K562 (cell line): ENCODE data around the gene CAPZA1. TPM values are rescaled to one million over a fixed set of nuclear protein-coding genes. Genes with fewer than 3 reads are reported as not detected.
A peak's percentile ranks its signal among the peaks of the same experiment; 100 is the strongest.

ENCODE experiments used
- ATAC-seq: fragments of 200-7000 bp; cut with Tn5 transposase; 3 replicates; pipeline ENCODE4 v1.9.1; 2020; ENCODE audit warnings: moderate library complexity
- BruUV-seq: library from RNA; stranded (reverse); fragments of 400-500 nt; replicated peaks from 2 replicates; lab custom pipeline; 2021; lab: Mats Ljungman, UMichigan
- CTCF ChIA-PET: fragments of 300-600 bp; formaldehyde crosslinking; extraction: SDS; loops from one replicate; lab custom pipeline; 2021; ENCODE audit warnings: low intra/inter-chr PET ratio; lab: Yijun Ruan, JAX
- POLR2A ChIA-PET: fragments of 300-600, 350-650 bp; sonication (Branson Sonifier 250); formaldehyde crosslinking; extraction: SDS; loops from one replicate; lab custom pipeline; 2021; ENCODE audit warnings: antibody characterized with exemption, inconsistent platforms; lab: Yijun Ruan, JAX
- DNase-seq, 4 experiments: peaks; one replicate each; pipeline versions ENCODE4 v3.0.0 to v3.0.0-alpha.2; 2011 to 2018; ENCODE audit warnings: low spot score in 3 of 4, mixed read lengths in 3 of 4; ENCODE audit errors: extremely low read depth in 1 of 4
- FAIRE-seq: peaks from 2 replicates; lab custom pipeline; 2011; peaks lifted over from hg19 to GRCh38; lab: Jason Lieb, UNC
- H2AFZ ChIP-seq: 2 replicates; pipeline ENCODE4 v1.6.0; 2011; ENCODE audit warnings: low read depth, low read length, control low read depth, inconsistent platforms
- H3K27ac ChIP-seq: fragments of 200-600 bp; 3 replicates; pipeline ENCODE4 v1.8.0; 2011; ENCODE audit warnings: low read depth, mild to moderate bottlenecking, control low read depth, inconsistent platforms, low read length, moderate library complexity, mixed read lengths; ENCODE audit errors: extremely low read depth
- H3K27me3 ChIP-seq, 2 experiments: fragments of 300-600 bp in 1 of 2; 2 replicates in 1 of 2; 3 replicates in 1 of 2; pipeline versions ENCODE4 v1.6.0 to v1.8.0; 2011; ENCODE audit warnings: inconsistent platforms in 2 of 2, low read length in 2 of 2, mild to moderate bottlenecking in 1 of 2, mixed read lengths in 1 of 2, moderate library complexity in 1 of 2; ENCODE audit not compliant: control insufficient read depth in 2 of 2, insufficient read depth in 2 of 2
- H3K36me3 ChIP-seq: fragments of 300-600 bp; 3 replicates; pipeline ENCODE4 v1.8.0; 2011; ENCODE audit warnings: mild to moderate bottlenecking, low read length, inconsistent platforms; ENCODE audit not compliant: control insufficient read depth, insufficient read depth
- H3K4me1 ChIP-seq, 2 experiments: fragments of 200-600 bp in 1 of 2; replicated peaks in 1 of 2; 2 replicates in 1 of 2; 3 replicates in 1 of 2; pipeline versions ENCODE4 v1.5.1 to v1.8.0; 2011; ENCODE audit warnings: inconsistent platforms in 2 of 2, low read length in 2 of 2, mild to moderate bottlenecking in 1 of 2, mixed read lengths in 1 of 2, moderate library complexity in 1 of 2; ENCODE audit not compliant: control insufficient read depth in 2 of 2, insufficient read depth in 2 of 2
- H3K4me2 ChIP-seq: 2 replicates; pipeline ENCODE4 v1.6.1; 2011; ENCODE audit warnings: low read length, control low read depth, inconsistent platforms, mixed read lengths; ENCODE audit not compliant: insufficient read depth
- H3K4me3 ChIP-seq: fragments of 200-600 bp; sonication (generic), shearing (Covaris generic); 2 replicates; pipeline ENCODE4 v1.5.1; 2016; ENCODE audit warnings: control low read depth, inconsistent platforms
- H3K79me2 ChIP-seq: fragments of 200-600 bp; 3 replicates; pipeline ENCODE4 v1.8.0; 2011; ENCODE audit warnings: low read length, inconsistent platforms; ENCODE audit not compliant: control insufficient read depth, insufficient read depth
- H3K9ac ChIP-seq, 2 experiments: 2 replicates each; pipeline versions ENCODE4 v1.6.0 to v1.6.1; 2011; ENCODE audit warnings: low read depth in 2 of 2, low read length in 2 of 2, control low read depth in 1 of 2, inconsistent platforms in 1 of 2, mild to moderate bottlenecking in 1 of 2, mixed read lengths in 1 of 2; ENCODE audit not compliant: insufficient read depth in 1 of 2
- H3K9me1 ChIP-seq: one replicate; pipeline ENCODE4 v1.6.0; 2011; ENCODE audit warnings: inconsistent platforms, mild to moderate bottlenecking, low read length, moderate library complexity; ENCODE audit not compliant: control insufficient read depth, insufficient read depth
- H3K9me3 ChIP-seq: replicated peaks from 2 replicates; pipeline ENCODE4 v1.5.1; 2011; ENCODE audit warnings: low read depth, low read length, inconsistent platforms; ENCODE audit not compliant: control insufficient read depth, insufficient read depth
- H4K20me1 ChIP-seq: replicated peaks from 2 replicates; pipeline ENCODE4 v1.6.1; 2011; ENCODE audit warnings: low read length, inconsistent platforms, mixed read lengths; ENCODE audit not compliant: control insufficient read depth, insufficient read depth
- DPF2 ChIP-seq: fragments of 450-650 bp; IDR thresholded peaks from 2 replicates; pipeline ENCODE4 v1.6.1; 2016
- EHMT2 ChIP-seq: fragments of 450-650 bp; IDR thresholded peaks from 2 replicates; pipeline ENCODE4 v1.6.1; 2018; ENCODE audit warnings: antibody characterized with exemption
- ESRRA ChIP-seq: fragments of 450-650 bp; IDR thresholded peaks from 2 replicates; pipeline ENCODE4 v1.6.1; 2014; ENCODE audit warnings: low read depth, mild to moderate bottlenecking, moderate library complexity, borderline replicate concordance
- HDAC3 ChIP-seq: fragments of 450-650 bp; IDR thresholded peaks from 2 replicates; pipeline ENCODE4 v1.6.1; 2018; ENCODE audit warnings: borderline replicate concordance, mild to moderate bottlenecking, moderate library complexity; ENCODE audit not compliant: partially characterized antibody
- MBD2 ChIP-seq: sonication (generic); IDR thresholded peaks from 2 replicates; pipeline ENCODE4 v1.6.1; 2016; ENCODE audit warnings: low read depth, borderline replicate concordance
- MCM3 ChIP-seq: fragments of 450-650 bp; IDR thresholded peaks from 2 replicates; pipeline ENCODE4 v1.6.1; 2016
- MEIS2 ChIP-seq: fragments of 450-650 bp; IDR thresholded peaks from 2 replicates; pipeline ENCODE4 v1.6.1; 2014; ENCODE audit warnings: mild to moderate bottlenecking; ENCODE audit not compliant: partially characterized antibody
- MLLT1 ChIP-seq, 2 experiments: fragments of 450-650 bp; IDR thresholded peaks; 2 replicates each; pipeline ENCODE4 v1.6.1; 2016
- PRDM10 ChIP-seq: fragments of 450-650 bp; IDR thresholded peaks from 2 replicates; pipeline ENCODE4 v1.6.1; 2018; ENCODE audit not compliant: partially characterized antibody
- RAD51 ChIP-seq: fragments of 450-650 bp; IDR thresholded peaks from 2 replicates; pipeline ENCODE4 v1.7.1; 2016; ENCODE audit warnings: low read depth, mild to moderate bottlenecking, borderline replicate concordance
- RHOXF2B ChIP-seq: fragments of 250-450 bp; sonication (Bioruptor Pico); conservative IDR thresholded peaks from 2 replicates; pipeline ENCODE4 v1.5.1; 2021
- SMARCA4 ChIP-seq: fragments of 450-650 bp; IDR thresholded peaks from 2 replicates; pipeline ENCODE4 v1.6.1; 2016
- SOX6 ChIP-seq: fragments of 450-650 bp; IDR thresholded peaks from 2 replicates; pipeline ENCODE4 v1.6.1; 2014; ENCODE audit warnings: mild to moderate bottlenecking
- THAP12 ChIP-seq: fragments of 250-450 bp; sonication (Bioruptor Pico); IDR thresholded peaks from 2 replicates; pipeline ENCODE4 v1.9.0; 2021; ENCODE audit warnings: mild to moderate bottlenecking, inconsistent platforms
- ZBTB1 ChIP-seq: sonication (generic); formaldehyde crosslinking; IDR thresholded peaks from 2 replicates; pipeline ENCODE4 v1.8.1; 2023; ENCODE audit warnings: missing genetic modification reagents, low read depth, mild to moderate bottlenecking, borderline replicate concordance
- ZBTB17 ChIP-seq: fragments of 450-650 bp; formaldehyde crosslinking; IDR thresholded peaks from 2 replicates; pipeline ENCODE4 v1.4.0; 2020; ENCODE audit warnings: mild to moderate bottlenecking
- ZC3H4 ChIP-seq: sonication (generic); formaldehyde crosslinking; IDR thresholded peaks from 2 replicates; pipeline ENCODE4 v1.9.0; 2021; ENCODE audit warnings: missing genetic modification reagents, borderline replicate concordance
- ZNF41 ChIP-seq: fragments of 250-450 bp; sonication (Bioruptor Pico); conservative IDR thresholded peaks from 2 replicates; pipeline ENCODE4 v1.4.0; 2020; ENCODE audit warnings: mild to moderate bottlenecking
- WGBS: fragments of 100-300 bp; shearing (Covaris generic); methylation state at CpG from one replicate; pipeline ENCODE4 v1.1.6; 2016; ENCODE audit warnings: low coverage, mixed read lengths; ENCODE audit not compliant: insufficient coverage; ENCODE audit errors: missing lambda C conversion rate; 5-methylcytosine and 5-hydroxymethylcytosine counted together
- in situ Hi-C: fragments of 300-500 bp; cut with MboI; formaldehyde crosslinking; loops from 4 replicates; pipeline ENCODE4 v1.15.0; 2018; ENCODE audit warnings: inconsistent platforms, mixed read lengths
- intact Hi-C: fragments of 100-400 bp; cut with micrococcal nuclease; formaldehyde crosslinking; loops from 2 replicates; pipeline ENCODE4 v1.14.2; 2022
- polyA plus RNA-seq, 8 experiments: library from polyadenylated mRNA; depleted of rRNA in 4 of 8; stranded (reverse) in 5 of 8; unstranded in 3 of 8; fragments of >200 nt; fragmentation: Nextera tagmentation in 2 of 8; fragmentation: Illumina TruSeq in 1 of 8; extraction: Ambion mirVana in 2 of 8; extraction: Trizol in 1 of 8; gene quantifications; 2 replicates each; pipeline versions ENCODE4 v1.2.1 to v1.2.3, GENCODE V29; 2011 to 2014; ENCODE audit warnings: inconsistent platforms in 1 of 8, missing spikeins in 1 of 8
- total RNA-seq, 7 experiments: library from RNA; depleted of rRNA in 6 of 7; stranded (reverse); fragments of >200 nt in 6 of 7; fragmentation: Illumina TruSeq in 2 of 7; extraction: Trizol in 2 of 7; gene quantifications; 2 replicates each; pipeline versions ENCODE4 v1.2.1 to v1.2.3, GENCODE V29; 2011 to 2021; ENCODE audit warnings: low replicate concordance in 1 of 7

The CAPZA1 gene
- total and polyA plus RNA-seq, 9 of the 15 experiments (the other 6 are each of a cell fraction or from before 2014, with no cell fraction given), result 237 to 1,020 (median 306) TPM

GRCh38 chr1:112676543-112676942, 56.9 kb downstream of the CAPZA1 start:
- DNase-seq (peak in 2 of 4 experiments; percentile 27 to 61), ATAC-seq (no peak), FAIRE-seq (peak; percentile 46)
- Histone ChIP-seq H3K9me1 (no peaks in the 10 kb centered on the region), H3K27ac (no peak overlapping the region; the same call in 2 of the 3 replicates), H3K36me3 (peaks cover 28% of the 10 kb centered on the region), H3K4me1 (peaks cover 18 to 42% of the 10 kb centered on the region in 2 experiments), H3K79me2 (peaks cover 56% of the 10 kb centered on the region), H4K20me1 (no peaks in the 10 kb centered on the region), H3K4me2 (peak overlapping the region; percentile 85), H3K9ac (peak overlapping the region in 1 of 2 experiments; percentile 87; a peak in 1 of 4 replicates), H3K4me3 (peak overlapping the region; percentile 71; the same call in 1 of the 2 replicates), H3K9me3 (no peaks in the 10 kb centered on the region), H2AFZ (no peak overlapping the region; the same call in 1 of the 2 replicates), H3K27me3 (no peaks in the 10 kb centered on the region)
- POLR2A ChIA-PET, result interaction anchor here (3.9 to 7.3 kb wide), 3 partner anchors 13 to 20 kb away, joined by 30 to 104 read pairs (median 87); no protein-coding TSS in a partner anchor
- BruUV-seq, result no TSS peak
- intact Hi-C loops (no loop called here), in situ Hi-C loops (no loop called here)
- CTCF ChIA-PET, result no interaction called here
- WGBS, result 27% methylated on average over 3 of the region's 3 CpGs
- TF ChIP-seq ZBTB17 (CRISPR knock-in tag) (no peak), MBD2 (no peak), HDAC3 (no peak), ESRRA (0 out of 2 replicates have a peak, but pooled peaks have one; percentile 23), THAP12 (CRISPR knock-in tag) (no peak), RAD51 (no peak), MLLT1 (IDR thresholded peaks at IDR 0.05) (no peak), ZNF41 (CRISPR knock-in tag) (no peak), MCM3 (no peak), SMARCA4 (0 out of 2 replicates have a peak, but pooled peaks have one; percentile 47), RHOXF2B (CRISPR knock-in tag) (no peak), PRDM10 (no peak), EHMT2 (no peak), DPF2 (0 out of 2 replicates have a peak, but pooled peaks have one; percentile 44), ZBTB1 (CRISPR knock-in tag) (no peak), SOX6 (0 out of 2 replicates have a peak, but pooled peaks have one; percentile 18), MEIS2 (no peak), ZC3H4 (no peak)
